ENCODE measurements around the gene F2R.

GRCh38 chr5:76736679-76737556 is 21.0 kb downstream of the F2R start:
- no peak for TF ChIP-seq CTCF (conservative IDR thresholded peaks at IDR 0.05)
- TF ChIP-seq ZFX (IDR thresholded peaks at IDR 0.05): no peak

Measured in C4-2B (cell line).